Keratinocyte (primary cell): ENCODE measurements around the gene AAGAB. TPM values are rescaled to one million over a fixed set of nuclear protein-coding genes. Genes with fewer than 3 reads are reported as not detected.

Source experiments
- DNase-seq: peaks from one replicate; pipeline ENCODE4 v3.0.0-alpha.2; 2011; ENCODE audit warnings: low read depth, missing footprints, low spot score
- FAIRE-seq: peaks from 2 replicates; lab custom pipeline; 2011; peaks lifted over from hg19 to GRCh38; lab: Jason Lieb, UNC
- H2AFZ ChIP-seq: 2 replicates; pipeline ENCODE4 v1.6.0; 2012; ENCODE audit warnings: low read length, control low read depth, inconsistent platforms; ENCODE audit not compliant: control insufficient read depth
- H3K27ac ChIP-seq: 2 replicates; pipeline ENCODE4 v1.5.1; 2011; ENCODE audit warnings: low read length; ENCODE audit not compliant: control insufficient read depth, insufficient read depth
- H3K27me3 ChIP-seq: 3 replicates; pipeline ENCODE4 v1.6.0; 2011; ENCODE audit warnings: low read length; ENCODE audit not compliant: control insufficient read depth, insufficient read depth; ENCODE audit errors: extremely low read depth
- H3K36me3 ChIP-seq, 2 experiments: 2 replicates in 1 of 2; 3 replicates in 1 of 2; pipeline ENCODE4 v1.5.1; 2011; ENCODE audit warnings: low read length in 2 of 2, mild to moderate bottlenecking in 1 of 2; ENCODE audit not compliant: control insufficient read depth in 2 of 2, insufficient read depth in 2 of 2; ENCODE audit errors: extremely low read depth in 1 of 2
- H3K4me1 ChIP-seq: 3 replicates; pipeline ENCODE4 v1.5.1; 2011; ENCODE audit warnings: low read length; ENCODE audit not compliant: control insufficient read depth, insufficient read depth; ENCODE audit errors: extremely low read depth
- H3K4me2 ChIP-seq: 3 replicates; pipeline ENCODE4 v1.6.0; 2011; ENCODE audit warnings: low read depth, low read length; ENCODE audit not compliant: control insufficient read depth, insufficient read depth; ENCODE audit errors: extremely low read depth
- H3K4me3 ChIP-seq, 3 experiments: fragments of 200-600 bp in 1 of 3; sonication (generic) in 1 of 3; 2 replicates in 2 of 3; 3 replicates in 1 of 3; pipeline ENCODE4 v1.5.1; 2011 to 2016; ENCODE audit warnings: low read length in 3 of 3, mild to moderate bottlenecking in 3 of 3, control low read depth in 2 of 3, inconsistent platforms in 1 of 3, low read depth in 1 of 3, mixed read lengths in 1 of 3, mixed run types in 1 of 3, moderate library complexity in 1 of 3; ENCODE audit not compliant: control insufficient read depth in 2 of 3, insufficient read depth in 2 of 3; ENCODE audit errors: extremely low read depth in 1 of 3
- H3K79me2 ChIP-seq: 2 replicates; pipeline ENCODE4 v1.6.0; 2012; ENCODE audit warnings: low read length; ENCODE audit not compliant: control insufficient read depth, insufficient read depth
- H3K9ac ChIP-seq: 3 replicates; pipeline ENCODE4 v1.6.0; 2011; ENCODE audit warnings: low read length; ENCODE audit not compliant: control insufficient read depth, insufficient read depth; ENCODE audit errors: extremely low read depth
- H3K9me1 ChIP-seq: 3 replicates; pipeline ENCODE4 v1.6.0; 2011; ENCODE audit warnings: low read length; ENCODE audit not compliant: control insufficient read depth, insufficient read depth; ENCODE audit errors: extremely low read depth
- H3K9me3 ChIP-seq: 2 replicates; pipeline ENCODE4 v1.5.1; 2012; ENCODE audit warnings: low read depth, low read length; ENCODE audit not compliant: control insufficient read depth
- H4K20me1 ChIP-seq: 3 replicates; pipeline ENCODE4 v1.6.0; 2011; ENCODE audit warnings: low read length; ENCODE audit not compliant: control insufficient read depth, insufficient read depth; ENCODE audit errors: extremely low read depth
- CTCF ChIP-seq, 3 experiments: IDR thresholded peaks in 1 of 3; conservative IDR thresholded peaks in 1 of 3; optimal IDR thresholded peaks in 1 of 3; 2 replicates in 2 of 3; 3 replicates in 1 of 3; pipeline versions ENCODE3 to v1.5.1; 2011; ENCODE audit warnings: low read length in 3 of 3, mild to moderate bottlenecking in 3 of 3, moderate library complexity in 2 of 3, control low read depth in 1 of 3, inconsistent platforms in 1 of 3; ENCODE audit not compliant: insufficient read depth in 2 of 3; ENCODE audit errors: extremely low read depth in 1 of 3
- EZH2 ChIP-seq: IDR thresholded peaks from one replicate; pipeline ENCODE4 v1.6.1; 2012; ENCODE audit warnings: inconsistent platforms, mild to moderate bottlenecking, low read length, moderate library complexity
- dilution Hi-C: fragments of 300-500 bp; cut with MboI; formaldehyde crosslinking; loops from one replicate; pipeline ENCODE4 v1.7.0; 2020; ENCODE audit warnings: low sequenced_read_pairs; ENCODE audit not compliant: extremely low pct_ligation_motif_present
- polyA plus RNA-seq, 5 experiments: library from polyadenylated mRNA; depleted of rRNA in 3 of 5; stranded (reverse) in 3 of 5; stranded (forward) in 1 of 5; unstranded in 1 of 5; fragments of >200 nt; gene quantifications; 1 replicate in 1 of 5; 2 replicates in 3 of 5; 3 replicates in 1 of 5; pipeline versions ENCODE4 v1.2.1 to v1.2.3, GENCODE V29; 2011 to 2012; ENCODE audit warnings: missing spikeins in 2 of 5, low read depth in 1 of 5, low replicate concordance in 1 of 5

Gene AAGAB
- polyA plus RNA-seq, 1 donor (not counting 4 experiments of a cell fraction or from before 2014, with no cell fraction given) = 82.7 TPM

GRCh38 chr15:67276666-67277065, 22.2 kb upstream of the AAGAB start:
- Histone ChIP-seq H3K4me2 (no peak overlapping the region), H3K4me3 (no peak overlapping the region), H2AFZ (no peak overlapping the region), H3K36me3 (no peaks in the 10 kb centered on the region), H3K27ac (no peak overlapping the region), H3K9ac (no peak overlapping the region), H3K27me3 (no peaks in the 10 kb centered on the region), H3K4me1 (no peaks in the 10 kb centered on the region), H3K9me1 (no peaks in the 10 kb centered on the region), H3K79me2 (no peaks in the 10 kb centered on the region), H3K9me3 (no peaks in the 10 kb centered on the region), H4K20me1 (no peaks in the 10 kb centered on the region)
- TF ChIP-seq CTCF (optimal IDR thresholded peaks at IDR 0.05 in 1 of 3, IDR thresholded peaks at IDR 0.05 in 1 of 3, conservative IDR thresholded peaks at IDR 0.05 in 1 of 3; ENCODE audit: extremely low read depth in 1 of 3, insufficient read depth in 2 of 3, low read length in 3 of 3) = no peak
- DNase-seq (no peak), FAIRE-seq (no peak)
- dilution Hi-C loops = no loop called here

DNA sequence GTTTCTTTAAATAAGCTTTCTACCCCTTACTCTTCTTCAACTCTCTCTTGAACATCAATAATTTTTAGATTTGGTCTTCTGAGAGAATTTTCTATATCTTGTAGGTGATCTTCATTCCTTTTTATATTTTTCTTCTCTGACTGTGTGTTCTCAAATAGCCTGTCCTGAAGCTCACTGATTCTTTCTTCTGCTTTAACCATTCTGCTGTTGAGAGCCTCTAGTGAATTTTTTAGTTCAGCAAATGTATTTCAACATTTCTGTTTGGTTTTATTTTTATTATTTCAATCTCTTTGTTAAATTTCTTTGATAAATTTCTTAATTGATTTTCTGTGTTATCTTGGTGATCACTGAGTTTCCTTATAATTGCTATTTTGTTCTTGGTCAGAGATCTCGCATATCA, 19.8 kb upstream of the AAGAB start:
- TF ChIP-seq EZH2 = no peak
- TF ChIP-seq CTCF (optimal IDR thresholded peaks at IDR 0.05 in 1 of 3, IDR thresholded peaks at IDR 0.05 in 1 of 3, conservative IDR thresholded peaks at IDR 0.05 in 1 of 3; ENCODE audit: extremely low read depth in 1 of 3, insufficient read depth in 2 of 3, low read length in 3 of 3) = no peak
- H3K27me3 ChIP-seq = no peaks in the 10 kb centered on the region
- no peak overlapping the region for H3K9ac ChIP-seq
- no peaks in the 10 kb centered on the region for H3K79me2 ChIP-seq
- H3K27ac ChIP-seq = no peak overlapping the region
- no peaks in the 10 kb centered on the region for H3K9me1 ChIP-seq
- FAIRE-seq (no peak), DNase-seq (no peak)
- no peak overlapping the region for H3K4me2 ChIP-seq
- no peaks in the 10 kb centered on the region for H3K9me3 ChIP-seq
- H3K36me3 ChIP-seq = no peaks in the 10 kb centered on the region
- H3K4me1 ChIP-seq = no peaks in the 10 kb centered on the region
- no peaks in the 10 kb centered on the region for H4K20me1 ChIP-seq
- H2AFZ ChIP-seq = no peak overlapping the region
- no peak overlapping the region for H3K4me3 ChIP-seq
- dilution Hi-C loops = no loop called here
